MM.1S (cell line): ENCODE results near the gene GNAT3.

Source experiments
- DNase-seq: peaks from one replicate; pipeline ENCODE4 v3.0.0-alpha.2; 2015
- H2AFZ ChIP-seq: fragments of 300-600 bp; sonication (generic); 2 replicates; pipeline ENCODE4 v1.6.0; 2016; ENCODE audit warnings: antibody characterized with exemption, low read length
- H3F3A ChIP-seq: fragments of 300-600 bp; sonication (generic); 2 replicates; pipeline ENCODE4 v1.6.1; 2016; ENCODE audit warnings: mild to moderate bottlenecking, antibody characterized with exemption, low read length, moderate library complexity, mixed read lengths; ENCODE audit not compliant: insufficient read depth
- H3K27ac ChIP-seq: fragments of 300-600 bp; sonication (generic); 2 replicates; pipeline ENCODE4 v1.5.1; 2016; ENCODE audit warnings: mild to moderate bottlenecking, low read length
- H3K27me3 ChIP-seq: fragments of 300-600 bp; sonication (generic); replicated peaks from 2 replicates; pipeline ENCODE4 v1.6.0; 2016; ENCODE audit warnings: low read length; ENCODE audit not compliant: insufficient read depth
- H3K36me3 ChIP-seq: fragments of 300-600 bp; sonication (generic); replicated peaks from 2 replicates; pipeline ENCODE4 v1.6.1; 2016; ENCODE audit warnings: mild to moderate bottlenecking, low read length, mixed read lengths; ENCODE audit not compliant: insufficient read depth
- H3K4me1 ChIP-seq: fragments of 300-600 bp; sonication (generic); 2 replicates; pipeline ENCODE4 v1.6.1; 2016; ENCODE audit warnings: low read length, mixed read lengths
- H3K4me2 ChIP-seq: fragments of 300-600 bp; sonication (generic); 2 replicates; pipeline ENCODE4 v1.6.0; 2016; ENCODE audit warnings: low read depth, low read length
- H3K4me3 ChIP-seq: fragments of 300-600 bp; sonication (generic); 2 replicates; pipeline ENCODE4 v1.5.1; 2016; ENCODE audit warnings: low read length, mixed read lengths
- H3K79me2 ChIP-seq: fragments of 300-600 bp; sonication (generic); 2 replicates; pipeline ENCODE4 v1.6.1; 2016; ENCODE audit warnings: mixed run types, low read length, mixed read lengths
- H3K9ac ChIP-seq: fragments of 300-600 bp; sonication (generic); 2 replicates; pipeline ENCODE4 v1.6.1; 2016; ENCODE audit warnings: low read length, mixed read lengths
- H3K9me2 ChIP-seq: fragments of 300-600 bp; sonication (generic); replicated peaks from 2 replicates; pipeline ENCODE4 v1.6.1; 2016; ENCODE audit warnings: mild to moderate bottlenecking, low read length, mixed read lengths; ENCODE audit not compliant: insufficient read depth
- H3K9me3 ChIP-seq: fragments of 300-600 bp; sonication (generic); replicated peaks from 2 replicates; pipeline ENCODE4 v1.6.1; 2016; ENCODE audit warnings: mild to moderate bottlenecking, low read length, mixed read lengths; ENCODE audit not compliant: insufficient read depth
- H4K20me1 ChIP-seq: fragments of 300-600 bp; sonication (generic); 2 replicates; pipeline ENCODE4 v1.6.1; 2016; ENCODE audit warnings: mild to moderate bottlenecking, low read length, moderate library complexity, mixed read lengths; ENCODE audit not compliant: insufficient read depth
- CTCF ChIP-seq: fragments of 300-600 bp; sonication (generic); IDR thresholded peaks from 2 replicates; pipeline ENCODE4 v1.5.1; 2016; ENCODE audit warnings: antibody characterized with exemption, low read length, mixed read lengths
- EZH2 ChIP-seq: fragments of 300-600 bp; sonication (generic); optimal IDR thresholded peaks from 2 replicates; pipeline ENCODE3; 2017; ENCODE audit warnings: low read depth, mild to moderate bottlenecking, antibody characterized with exemption, low read length, mixed read lengths
- EZH2phosphoT487 ChIP-seq: fragments of 300-600 bp; sonication (generic); IDR thresholded peaks from 2 replicates; pipeline ENCODE4 v1.6.1; 2018; ENCODE audit warnings: antibody characterized with exemption, low read length

The GNAT3 gene

DNA sequence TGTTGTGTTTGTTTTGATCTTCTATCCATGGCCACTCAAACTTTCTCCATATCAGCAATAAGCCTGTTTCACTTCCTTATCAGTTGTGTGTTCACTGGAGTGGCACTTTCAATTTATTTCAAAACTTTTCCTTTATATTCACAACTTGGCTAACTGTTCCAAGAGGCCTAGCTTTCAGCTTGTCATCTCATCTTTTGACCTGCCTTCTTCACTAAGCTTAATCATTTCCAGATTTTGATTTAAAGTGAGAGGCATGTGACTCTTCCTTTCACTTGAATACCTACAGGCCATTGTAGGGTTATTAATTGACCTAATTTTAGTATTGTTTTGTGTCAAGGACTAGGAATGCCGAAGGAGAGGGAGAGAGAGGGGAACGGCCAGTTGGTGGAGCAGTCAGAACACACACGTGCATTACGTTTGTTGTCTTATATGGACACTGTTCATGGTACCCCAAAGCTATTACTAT, 5.5 kb upstream of the GNAT3 start:
- Histone ChIP-seq H3K4me1 (no peaks in the 10 kb centered on the region), H3F3A (no peaks in the 10 kb centered on the region), H3K36me3 (no peaks in the 10 kb centered on the region), H3K9ac (no peak overlapping the region), H4K20me1 (no peaks in the 10 kb centered on the region), H3K27me3 (no peaks in the 10 kb centered on the region), H3K4me3 (no peak overlapping the region), H3K27ac (no peak overlapping the region), H3K9me2 (no peaks in the 10 kb centered on the region), H3K4me2 (no peak overlapping the region), H2AFZ (no peak overlapping the region), H3K9me3 (no peaks in the 10 kb centered on the region), H3K79me2 (no peaks in the 10 kb centered on the region)
- no peak for DNase-seq
- TF ChIP-seq EZH2 (no peak), EZH2phosphoT487 (no peak), CTCF (no peak)

GRCh38 chr7:80515298-80515697, 3.4 kb upstream of the GNAT3 start:
- Histone ChIP-seq H3K9me2 (no peaks in the 10 kb centered on the region), H3K4me3 (no peak overlapping the region), H3K79me2 (no peaks in the 10 kb centered on the region), H4K20me1 (no peaks in the 10 kb centered on the region), H3K9ac (no peak overlapping the region), H3F3A (no peaks in the 10 kb centered on the region), H3K4me2 (no peak overlapping the region), H3K27ac (no peak overlapping the region), H3K9me3 (no peaks in the 10 kb centered on the region), H3K36me3 (no peaks in the 10 kb centered on the region), H3K4me1 (no peaks in the 10 kb centered on the region), H3K27me3 (no peaks in the 10 kb centered on the region), H2AFZ (no peak overlapping the region)
- TF ChIP-seq EZH2 (no peak), CTCF (no peak), EZH2phosphoT487 (no peak)
- DNase-seq: no peak

GRCh38 chr7:80510021-80510420, 1.8 kb downstream of the GNAT3 start:
- Histone ChIP-seq H3F3A (no peaks in the 10 kb centered on the region), H2AFZ (no peak overlapping the region), H3K79me2 (no peaks in the 10 kb centered on the region), H3K4me1 (no peaks in the 10 kb centered on the region), H3K27ac (no peak overlapping the region), H4K20me1 (no peaks in the 10 kb centered on the region), H3K9me3 (no peaks in the 10 kb centered on the region), H3K9me2 (no peaks in the 10 kb centered on the region), H3K36me3 (no peaks in the 10 kb centered on the region), H3K4me2 (no peak overlapping the region), H3K4me3 (no peak overlapping the region), H3K27me3 (no peaks in the 10 kb centered on the region), H3K9ac (no peak overlapping the region)
- no peak for DNase-seq
- no peak for TF ChIP-seq EZH2phosphoT487
- no peak for TF ChIP-seq CTCF
- TF ChIP-seq EZH2: no peak
